Hippocampal formation (tissue), 2 donors: Measurements from ENCODE around the gene USP20.

Experiments
- DNase-seq, 2 donors: peaks; one replicate each; lab custom pipeline; 2025; lab: John Stamatoyannopoulos, UW

USP20 gene

DNA sequence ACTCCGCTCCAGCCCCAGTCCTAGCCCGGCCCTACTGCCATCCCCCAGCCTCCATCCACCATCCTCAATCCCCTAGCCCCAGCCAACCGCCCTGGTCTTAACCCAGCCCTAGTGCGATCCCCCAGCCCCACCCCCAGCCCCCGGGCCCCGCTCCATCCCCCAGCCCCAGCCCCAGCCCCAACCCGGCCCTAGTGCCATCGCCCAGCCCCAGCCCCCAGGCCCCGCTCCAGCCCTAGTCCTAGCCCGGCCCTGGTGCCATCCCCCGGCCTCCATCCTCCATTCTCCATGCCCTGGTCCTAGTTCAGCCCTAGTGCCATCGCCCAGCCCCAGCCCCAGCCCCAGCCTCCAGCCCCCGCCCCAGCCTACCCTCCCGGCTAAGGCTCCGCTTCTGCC, 11.7 kb upstream of the USP20 start:
- no peak for DNase-seq

DNA sequence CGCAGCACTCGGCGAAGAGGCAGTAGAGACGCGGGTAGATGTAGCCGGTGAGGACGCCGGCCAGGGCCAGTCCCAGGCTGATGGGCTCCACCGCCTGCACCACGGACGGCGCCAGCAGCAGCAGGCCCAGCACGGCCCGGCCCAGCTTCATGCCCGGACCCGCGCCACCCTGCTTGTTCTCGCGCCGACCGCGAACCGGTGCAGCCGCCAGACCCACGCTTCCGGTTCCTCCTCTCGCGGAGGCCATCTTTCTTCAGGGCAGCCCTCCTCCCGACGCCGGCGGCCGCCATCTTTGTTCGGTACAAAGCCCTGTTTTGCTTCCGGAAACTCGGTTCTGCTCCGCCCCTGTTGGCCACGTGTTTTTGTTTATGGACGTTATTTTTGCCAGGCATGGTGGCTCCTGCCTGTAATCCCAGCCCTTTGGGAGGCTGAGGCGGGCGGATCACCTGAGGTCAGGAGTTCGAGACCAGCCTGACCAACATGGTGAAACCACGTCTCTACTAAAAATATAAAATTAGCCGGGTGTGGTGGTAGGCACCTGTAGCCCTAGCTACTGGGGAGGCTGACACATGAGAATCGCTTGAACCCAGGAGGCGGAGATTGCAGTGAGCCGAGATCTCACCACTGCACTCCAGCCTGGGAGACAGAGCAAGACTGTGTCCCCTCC, 11.2 kb upstream of the USP20 start, which contains the start of gene TOR1A:
TSS of gene TOR1A (minus strand) at position 202 of the 667 bp plus-strand sequence. CDS start at position 151, 51 bp downstream.
- DNase-seq: peak; percentile 90 to 93

DNA sequence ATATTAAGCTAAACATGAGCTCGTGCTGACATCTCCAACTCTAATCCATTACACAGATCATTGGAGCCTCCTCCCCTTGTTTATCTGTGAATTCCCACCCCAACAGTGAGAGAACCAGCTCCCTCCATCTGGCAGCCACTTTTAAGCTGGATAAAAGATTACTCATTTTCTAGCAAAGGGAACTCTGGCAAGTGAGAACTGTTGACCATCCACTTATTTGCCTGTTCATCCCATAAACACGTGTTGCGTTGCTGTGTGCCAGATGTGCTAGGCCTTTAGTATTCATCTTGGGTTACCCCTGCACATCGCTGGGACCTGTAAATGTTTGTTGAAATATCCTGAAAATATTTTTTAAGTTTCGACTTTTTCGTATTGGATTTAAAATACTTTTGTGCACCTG, 8.9 kb upstream of the USP20 start:
- DNase-seq: no peak

GRCh38 chr9:129826759-129827158, 8.5 kb upstream of the USP20 start:
- DNase-seq: no peak

GRCh38 chr9:129828051-129828450, 7.2 kb upstream of the USP20 start:
- no peak for DNase-seq

- no peak for DNase-seq
Observed at GRCh38 chr9:129828969-129829368, 6.3 kb upstream of the USP20 start.

DNA sequence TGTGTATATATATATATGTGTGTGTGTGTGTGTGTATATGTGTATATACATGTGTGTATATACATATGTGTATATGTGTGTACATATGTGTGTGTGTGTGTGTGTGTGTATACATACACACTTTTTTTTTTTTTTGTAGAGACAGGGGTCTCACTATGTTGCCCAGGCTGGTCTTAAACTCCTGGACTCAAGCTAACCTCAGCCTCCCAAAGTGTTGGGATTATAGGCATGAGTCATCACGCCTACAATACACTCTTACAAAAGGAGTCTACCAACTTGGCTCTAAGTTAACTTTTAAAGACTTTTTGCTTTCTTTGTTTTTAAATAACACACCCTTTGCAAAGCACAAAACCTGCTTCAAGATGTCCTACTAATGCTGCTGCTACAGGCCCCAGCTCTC, 2.3 kb upstream of the USP20 start:
- no peak for DNase-seq

GRCh38 chr9:129834489-129835127, 650 bp upstream of the USP20 start:
- DNase-seq: no peak

DNA sequence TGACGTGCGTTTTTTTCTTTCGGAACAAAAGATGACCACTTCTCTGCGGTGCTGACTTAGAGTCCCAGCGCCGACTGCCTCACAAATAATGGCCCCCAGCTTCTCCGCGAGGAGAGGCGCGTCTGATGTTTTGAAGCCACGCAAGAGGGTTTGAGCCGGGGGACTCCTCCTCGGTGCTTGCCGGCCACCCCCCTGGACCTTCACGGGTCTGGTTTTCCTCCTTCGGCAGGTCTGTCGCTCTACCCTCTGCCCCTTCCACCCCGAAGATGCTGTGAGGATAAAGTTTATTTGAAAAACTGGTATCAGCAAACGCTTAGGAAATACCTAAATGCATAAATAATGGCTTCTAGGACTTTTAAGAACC, 584 bp downstream of the USP20 start:
- no peak for DNase-seq

- no peak for DNase-seq
Observed at GRCh38 chr9:129836311-129837007, 1.2 kb downstream of the USP20 start.

DNA sequence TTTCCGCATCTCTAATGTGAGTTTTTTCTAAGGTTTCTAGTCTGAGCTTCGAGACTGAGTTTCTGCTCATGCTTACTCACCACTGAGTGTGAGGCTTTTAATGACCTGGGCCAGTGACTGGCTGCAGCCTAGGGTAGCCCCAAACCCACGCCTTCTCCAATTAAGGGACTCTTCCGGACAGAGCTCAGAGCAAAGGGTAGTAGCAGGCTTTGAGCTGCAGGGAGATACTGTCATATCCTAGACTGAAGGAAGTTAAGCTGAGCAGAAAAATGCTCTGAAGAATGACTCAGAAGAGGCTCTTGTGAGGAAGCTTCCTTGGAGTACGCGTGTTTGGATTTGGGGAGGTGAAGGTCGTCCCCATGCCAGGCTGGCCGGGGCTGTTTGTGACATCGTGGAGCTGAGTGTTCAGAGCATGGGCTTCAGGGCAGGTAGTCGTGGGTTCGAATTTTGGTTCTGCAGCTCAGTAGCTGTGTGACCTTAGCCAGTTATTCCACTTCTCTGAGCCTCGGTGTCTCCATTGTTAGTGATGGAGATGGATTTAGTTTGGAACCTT, 3.5 kb downstream of the USP20 start:
- DNase-seq: no peak

GRCh38 chr9:129839324-129840023, 4.2 kb downstream of the USP20 start:
- DNase-seq: no peak

- no peak for DNase-seq
Observed at GRCh38 chr9:129840034-129840433, 4.8 kb downstream of the USP20 start.

GRCh38 chr9:129841071-129841470, 5.8 kb downstream of the USP20 start:
- no peak for DNase-seq

GRCh38 chr9:129845373-129845772, 10.1 kb downstream of the USP20 start:
- no peak for DNase-seq

DNA sequence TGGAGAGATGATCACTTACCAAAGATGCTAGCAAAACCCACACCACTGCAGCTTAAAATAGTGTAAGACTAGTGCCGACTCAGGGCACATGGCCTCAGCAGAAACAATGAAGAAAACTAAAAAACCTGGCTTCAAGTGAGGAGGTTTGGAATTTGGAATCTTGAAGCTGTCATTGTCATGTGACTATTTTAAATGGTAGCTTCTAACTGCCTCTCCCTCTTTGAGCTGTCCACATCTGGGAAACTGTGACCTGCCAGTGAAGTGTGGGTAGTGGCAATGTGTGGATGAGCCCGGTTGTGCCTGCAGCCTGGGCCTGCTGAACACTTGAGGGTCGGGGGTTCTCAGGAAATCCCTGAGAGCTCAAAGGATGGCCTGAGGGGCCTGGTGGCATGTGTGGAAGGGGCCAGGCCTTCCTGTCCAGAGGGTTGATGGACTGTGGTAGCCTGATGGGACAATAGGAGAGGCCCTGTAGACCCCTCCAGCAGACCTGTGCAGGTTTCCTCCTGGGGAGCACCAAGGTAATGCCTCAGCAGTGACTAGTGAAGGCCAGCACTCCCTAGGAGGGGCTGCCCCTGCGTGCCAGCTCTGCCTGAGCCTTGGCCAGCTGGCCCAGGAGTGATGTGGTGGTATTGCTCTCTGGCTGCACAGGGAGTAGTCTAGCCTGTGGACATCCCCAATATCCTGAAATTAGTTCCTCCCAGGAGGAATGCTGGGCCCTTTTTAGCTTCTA, 13.6 kb downstream of the USP20 start:
- DNase-seq: no peak

- no peak for DNase-seq
Observed at GRCh38 chr9:129849901-129850300, 14.6 kb downstream of the USP20 start.

- DNase-seq: no peak
Observed at GRCh38 chr9:129850821-129851550, 15.7 kb downstream of the USP20 start.

- no peak for DNase-seq
Observed at GRCh38 chr9:129851821-129852220, 16.6 kb downstream of the USP20 start.

- no peak for DNase-seq
Observed at GRCh38 chr9:129852579-129852978, 17.3 kb downstream of the USP20 start.

DNA sequence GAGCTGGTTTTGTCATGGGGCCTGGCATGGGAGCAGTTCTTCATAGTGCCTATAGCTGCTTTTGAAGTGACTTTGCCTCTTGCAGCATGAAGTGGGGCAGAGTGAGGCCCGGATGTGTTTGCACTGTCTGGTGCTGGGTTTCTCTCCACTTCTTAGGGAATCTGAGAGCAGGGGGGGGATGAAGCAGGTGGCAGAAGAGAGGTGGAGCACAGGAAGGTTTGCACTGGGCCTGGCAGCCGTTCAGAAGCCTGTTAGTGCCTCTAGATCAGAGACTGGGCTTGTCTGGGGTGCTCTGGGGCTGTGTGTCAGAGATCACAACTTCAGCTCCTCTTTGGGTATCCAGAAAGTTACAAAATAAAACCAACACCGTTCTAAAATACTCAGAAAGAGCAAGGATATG, 18.4 kb downstream of the USP20 start:
- DNase-seq: no peak
